Gastrocnemius medialis (tissue), 4 donors: ENCODE measurements around the gene DGKG. TPM values are rescaled to one million over a fixed set of nuclear protein-coding genes. Genes with fewer than 3 reads are reported as not detected.

Source experiments
- ATAC-seq, 2 donors: fragments of 150-250 bp; one replicate each; pipeline ENCODE4 v1.9.1; 2016
- DNase-seq, 2 donors: peaks; one replicate each; pipeline ENCODE4 v3.0.0-alpha.2; 2019
- H3K27ac ChIP-seq, 4 donors: fragments of 200-600 bp; sonication (generic); 1 replicate in 1 of 4; 2 replicates in 3 of 4; pipeline ENCODE4 v1.5.1; 2016 to 2018; ENCODE audit warnings: mild to moderate bottlenecking in 2 of 4, moderate library complexity in 1 of 4
- H3K27me3 ChIP-seq, 3 donors: fragments of 200-600 bp; sonication (generic) in 2 of 3; 1 replicate in 1 of 3; 2 replicates in 2 of 3; pipeline versions ENCODE4 v1.5.1 to v1.6.0; 2016 to 2019; ENCODE audit warnings: mild to moderate bottlenecking in 1 of 3, moderate library complexity in 1 of 3
- H3K36me3 ChIP-seq, 2 donors: fragments of 200-600 bp; sonication (generic) in 1 of 2; one replicate each; pipeline ENCODE4 v1.5.1; 2017 to 2018
- H3K4me1 ChIP-seq, 2 donors: fragments of 200-600 bp; sonication (generic) in 1 of 2; one replicate each; pipeline ENCODE4 v1.5.1; 2016 to 2017; ENCODE audit warnings: mild to moderate bottlenecking in 2 of 2
- H3K4me3 ChIP-seq, 4 donors: fragments of 200-600 bp; sonication (generic) in 3 of 4; 1 replicate in 1 of 4; 2 replicates in 3 of 4; pipeline ENCODE4 v1.5.1; 2016 to 2019; ENCODE audit warnings: mild to moderate bottlenecking in 2 of 4
- H3K9me3 ChIP-seq, 3 donors: fragments of 200-600 bp; sonication (generic) in 2 of 3; 1 replicate in 1 of 3; 2 replicates in 2 of 3; pipeline ENCODE4 v1.5.1; 2016 to 2019
- POLR2A ChIP-seq, 2 donors: fragments of 450-650 bp; IDR thresholded peaks; one replicate each; pipeline ENCODE4 v1.6.1; 2017; ENCODE audit warnings: antibody characterized with exemption in 2 of 2, mild to moderate bottlenecking in 2 of 2, moderate library complexity in 2 of 2
- in situ Hi-C, 4 donors: fragments of 200-750 bp; cut with MboI; loops; one replicate each; pipeline versions ENCODE4 v1.15.0 to v1.8.0; 2017; ENCODE audit warnings: low sequenced_read_pairs in 4 of 4
- intact Hi-C: fragments of 100-400 bp; cut with DNase I; formaldehyde crosslinking; loops from one replicate; pipeline ENCODE4 v1.15.1; 2023; ENCODE audit warnings: low total_unique reads
- total RNA-seq, 4 donors: library from RNA; depleted of rRNA; stranded (reverse); fragments of >200 nt; gene quantifications; one replicate each; pipeline versions ENCODE4 v1.1.0 to v1.2.3, GENCODE V29; 2016
- TF ChIP-seq, protein P1 (sequence below), 5 experiments: fragments of 450-650 bp in 3 of 5; fragments of 200-600 bp in 2 of 5; sonication (generic) in 2 of 5; IDR thresholded peaks in 4 of 5; conservative IDR thresholded peaks in 1 of 5; 1 replicate in 4 of 5; 2 replicates in 1 of 5; pipeline ENCODE4 v1.5.1; 2016 to 2019; ENCODE audit warnings: antibody characterized with exemption in 5 of 5, mild to moderate bottlenecking in 3 of 5, moderate library complexity in 3 of 5

The DGKG gene
- total RNA-seq, 4 donors from 2014 or later: 5.0 to 11.2 (median 7.7) TPM

DNA sequence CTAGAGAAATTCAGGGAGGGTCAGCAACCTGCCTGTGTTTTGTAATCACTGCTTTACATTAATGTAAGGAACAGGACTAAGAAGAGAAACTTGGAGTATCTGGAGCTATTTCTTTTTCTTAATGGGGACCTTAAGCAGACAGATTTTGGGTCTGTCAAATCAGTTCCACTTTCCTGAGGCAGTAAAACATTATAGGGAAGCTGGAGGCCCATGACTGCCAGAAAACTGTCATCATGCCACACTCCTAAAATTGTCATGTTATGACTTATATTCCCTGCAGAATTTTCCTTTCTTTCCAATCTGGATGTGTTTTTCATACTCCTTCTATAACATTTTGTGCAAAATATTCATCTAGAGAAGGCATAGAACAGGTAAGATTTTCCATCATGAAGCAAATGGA lies 28.8 kb downstream of the DGKG start:
- no peak for DNase-seq
- intact Hi-C loops (no loop called here), in situ Hi-C loops (no loop called here)
- Histone ChIP-seq H3K4me1 (no peaks in the 10 kb centered on the region), H3K27ac (no peak overlapping the region), H3K9me3 (no peaks in the 10 kb centered on the region), H3K27me3 (no peaks in the 10 kb centered on the region), H3K4me3 (no peak overlapping the region), H3K36me3 (no peaks in the 10 kb centered on the region)
- TF ChIP-seq POLR2A (IDR thresholded peaks at IDR 0.05): no peak
- TF ChIP-seq, protein P1, sequence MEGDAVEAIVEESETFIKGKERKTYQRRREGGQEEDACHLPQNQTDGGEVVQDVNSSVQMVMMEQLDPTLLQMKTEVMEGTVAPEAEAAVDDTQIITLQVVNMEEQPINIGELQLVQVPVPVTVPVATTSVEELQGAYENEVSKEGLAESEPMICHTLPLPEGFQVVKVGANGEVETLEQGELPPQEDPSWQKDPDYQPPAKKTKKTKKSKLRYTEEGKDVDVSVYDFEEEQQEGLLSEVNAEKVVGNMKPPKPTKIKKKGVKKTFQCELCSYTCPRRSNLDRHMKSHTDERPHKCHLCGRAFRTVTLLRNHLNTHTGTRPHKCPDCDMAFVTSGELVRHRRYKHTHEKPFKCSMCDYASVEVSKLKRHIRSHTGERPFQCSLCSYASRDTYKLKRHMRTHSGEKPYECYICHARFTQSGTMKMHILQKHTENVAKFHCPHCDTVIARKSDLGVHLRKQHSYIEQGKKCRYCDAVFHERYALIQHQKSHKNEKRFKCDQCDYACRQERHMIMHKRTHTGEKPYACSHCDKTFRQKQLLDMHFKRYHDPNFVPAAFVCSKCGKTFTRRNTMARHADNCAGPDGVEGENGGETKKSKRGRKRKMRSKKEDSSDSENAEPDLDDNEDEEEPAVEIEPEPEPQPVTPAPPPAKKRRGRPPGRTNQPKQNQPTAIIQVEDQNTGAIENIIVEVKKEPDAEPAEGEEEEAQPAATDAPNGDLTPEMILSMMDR (IDR thresholded peaks at IDR 0.05 in 4 of 5, conservative IDR thresholded peaks at IDR 0.05 in 1 of 5): no peak
- ATAC-seq: no peak

DNA sequence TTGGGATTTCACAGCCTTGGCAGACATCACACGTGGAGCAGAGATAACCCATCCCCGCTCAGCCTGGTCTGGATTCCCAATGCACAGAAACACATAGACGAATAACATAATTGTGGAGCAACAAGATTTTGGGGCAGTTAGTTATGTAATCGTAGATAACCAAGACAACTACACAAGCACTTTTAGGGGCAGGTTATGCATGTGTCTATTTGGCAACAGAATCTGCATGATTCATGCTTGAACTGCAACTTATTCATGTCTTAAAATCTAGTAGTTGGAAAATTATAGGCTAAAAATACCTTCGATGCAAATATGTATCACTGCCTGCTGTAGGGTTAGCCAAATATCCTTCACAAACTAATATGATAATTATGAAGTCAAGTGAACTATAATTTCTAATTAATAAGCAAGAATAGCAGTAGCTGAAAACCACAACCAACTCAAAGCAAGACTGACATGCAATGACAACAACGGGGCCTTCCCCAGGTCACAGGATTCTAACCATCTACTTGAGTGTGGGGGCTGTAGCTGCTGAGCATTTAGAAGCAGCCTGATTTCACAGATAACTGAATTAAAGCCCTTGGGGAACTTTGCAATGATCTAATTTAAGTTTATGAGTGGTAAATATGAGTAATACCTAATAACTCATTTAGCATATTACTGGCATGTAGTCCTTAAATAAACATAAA lies 31.1 kb downstream of the DGKG start:
- in situ Hi-C loops (no loop called here), intact Hi-C loops (no loop called here)
- Histone ChIP-seq H3K27me3 (no peaks in the 10 kb centered on the region), H3K27ac (no peak overlapping the region), H3K9me3 (no peaks in the 10 kb centered on the region), H3K4me1 (no peaks in the 10 kb centered on the region), H3K36me3 (no peaks in the 10 kb centered on the region), H3K4me3 (no peak overlapping the region)
- DNase-seq (no peak), ATAC-seq (no peak)
- TF ChIP-seq, protein P1 (IDR thresholded peaks at IDR 0.05 in 4 of 5, conservative IDR thresholded peaks at IDR 0.05 in 1 of 5): no peak
- TF ChIP-seq POLR2A (IDR thresholded peaks at IDR 0.05): no peak

DNA sequence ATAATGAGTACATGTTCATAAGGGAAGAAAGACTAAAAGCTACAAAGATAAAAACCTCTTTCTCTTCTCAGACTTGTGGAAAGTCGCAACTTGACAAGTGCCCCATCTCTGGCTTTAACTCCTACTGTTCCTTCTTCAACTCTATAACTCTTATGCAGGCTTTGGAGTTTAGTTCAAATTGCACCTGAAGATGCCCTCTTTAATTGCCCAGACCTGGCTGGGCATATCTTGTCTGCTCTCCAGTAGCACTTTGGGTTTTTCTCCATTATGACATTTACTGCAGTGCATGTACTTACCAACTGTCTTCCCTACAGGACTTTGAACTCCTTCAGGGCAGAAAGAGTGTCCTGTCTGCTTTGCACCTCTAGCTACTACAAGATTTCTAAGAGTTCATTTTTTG lies 32.4 kb downstream of the DGKG start:
- Histone ChIP-seq H3K27me3 (no peaks in the 10 kb centered on the region), H3K27ac (no peak overlapping the region), H3K4me3 (no peak overlapping the region), H3K36me3 (no peaks in the 10 kb centered on the region), H3K9me3 (no peaks in the 10 kb centered on the region), H3K4me1 (no peaks in the 10 kb centered on the region)
- ATAC-seq (no peak), DNase-seq (no peak)
- TF ChIP-seq, protein P1 (IDR thresholded peaks at IDR 0.05 in 4 of 5, conservative IDR thresholded peaks at IDR 0.05 in 1 of 5): no peak
- no peak for TF ChIP-seq POLR2A (IDR thresholded peaks at IDR 0.05)
- intact Hi-C loops (no loop called here), in situ Hi-C loops (no loop called here)

DNA sequence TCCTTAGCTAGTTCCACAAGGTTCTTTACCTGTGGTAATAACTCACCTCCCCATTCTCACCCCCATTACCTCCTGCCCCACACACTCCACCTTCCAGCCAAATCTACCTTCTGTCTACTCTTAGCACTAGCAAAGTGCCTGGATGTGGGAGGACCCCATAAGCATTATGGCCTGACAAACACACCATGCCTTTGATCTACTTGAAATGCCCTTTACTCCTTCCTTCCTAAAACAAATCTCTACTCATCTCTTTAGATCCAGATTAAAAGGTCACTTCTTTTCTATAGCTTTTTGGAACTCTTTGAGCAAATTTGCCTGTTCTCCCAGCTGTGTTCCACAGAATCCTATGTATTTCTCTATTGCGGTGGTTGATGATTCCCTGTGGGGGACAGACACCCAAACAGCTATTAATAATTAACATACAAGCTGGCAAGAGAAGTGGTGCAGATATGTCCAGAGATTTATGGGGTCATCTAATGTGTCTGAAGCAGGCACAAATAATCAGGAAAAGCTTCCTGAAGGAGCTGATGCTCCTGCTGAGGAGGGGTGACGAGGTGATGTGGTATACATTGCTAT lies 34.0 kb downstream of the DGKG start:
- Histone ChIP-seq H3K27ac (no peak overlapping the region), H3K36me3 (no peaks in the 10 kb centered on the region), H3K27me3 (no peaks in the 10 kb centered on the region), H3K4me3 (no peak overlapping the region), H3K9me3 (no peaks in the 10 kb centered on the region), H3K4me1 (no peaks in the 10 kb centered on the region)
- in situ Hi-C loops (no loop called here), intact Hi-C loops (no loop called here)
- TF ChIP-seq, protein P1 (IDR thresholded peaks at IDR 0.05 in 4 of 5, conservative IDR thresholded peaks at IDR 0.05 in 1 of 5): no peak
- TF ChIP-seq POLR2A (IDR thresholded peaks at IDR 0.05): no peak
- no peak for ATAC-seq
- no peak for DNase-seq
